Sigmoid colon (tissue), 4 donors: ENCODE data around the gene SMCR8.

Source experiments
- EP300 ChIP-seq, 4 donors: sonication (generic); formaldehyde crosslinking; IDR thresholded peaks; one replicate each; pipeline ENCODE4 v1.6.1; 2017; ENCODE audit warnings: antibody characterized with exemption in 4 of 4
- POLR2AphosphoS5 ChIP-seq, 4 donors: sonication (generic); formaldehyde crosslinking; IDR thresholded peaks; one replicate each; pipeline ENCODE4 v1.6.1; 2017; ENCODE audit warnings: antibody characterized with exemption in 4 of 4
- TF ChIP-seq, protein P1 (sequence below), 4 experiments: fragments of 450-650 bp in 3 of 4; fragments of 200-600 bp in 1 of 4; IDR thresholded peaks; one replicate each; pipeline ENCODE4 v1.5.1; 2016 to 2019; ENCODE audit warnings: antibody characterized with exemption in 4 of 4, mild to moderate bottlenecking in 3 of 4, moderate library complexity in 2 of 4

DNA sequence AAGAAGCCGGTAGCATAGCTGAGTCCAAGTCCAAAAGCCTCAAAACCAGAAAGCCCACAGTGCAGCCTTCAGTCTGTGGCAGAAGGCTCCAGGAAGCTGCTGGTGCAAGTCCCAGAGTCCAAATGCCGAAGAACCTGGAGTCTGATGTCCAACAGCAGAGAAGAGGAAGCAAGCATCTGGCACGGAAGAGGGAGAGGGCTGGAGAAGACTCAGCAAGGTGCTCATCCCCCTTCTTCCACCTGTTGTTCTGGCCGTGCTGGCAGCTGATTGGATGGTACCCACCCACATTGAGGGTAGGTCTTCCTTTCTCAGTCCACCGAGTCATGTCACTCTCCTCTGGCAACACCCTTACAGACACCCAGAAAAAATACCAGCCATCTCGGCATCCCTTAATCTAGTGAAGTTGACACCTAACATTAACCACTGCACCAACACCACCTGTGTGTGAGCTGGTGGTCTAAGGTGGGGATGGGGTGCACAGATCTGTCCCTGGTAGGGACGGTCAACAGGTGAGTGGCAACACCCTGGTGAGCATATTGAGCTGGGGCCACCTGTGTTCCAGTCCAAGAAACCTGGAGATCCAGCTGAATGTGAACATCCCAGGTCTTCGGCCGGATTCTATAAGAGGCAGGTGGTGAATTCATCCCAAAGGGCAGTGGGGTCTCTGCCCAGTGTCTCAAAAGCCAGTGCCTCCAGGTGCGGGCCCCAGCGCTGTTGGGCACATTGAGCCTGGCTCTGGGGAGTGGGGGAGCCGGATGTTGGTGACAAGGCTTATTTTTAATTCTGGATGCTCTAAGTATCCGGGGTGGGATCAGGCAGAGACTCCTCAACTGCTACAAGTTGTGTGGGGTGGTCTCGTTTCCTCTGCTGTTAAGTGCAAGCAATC lies 44.8 kb upstream of the SMCR8 start:
- TF ChIP-seq EP300 (IDR thresholded peaks at IDR 0.05) = no peak
- TF ChIP-seq, protein P1, sequence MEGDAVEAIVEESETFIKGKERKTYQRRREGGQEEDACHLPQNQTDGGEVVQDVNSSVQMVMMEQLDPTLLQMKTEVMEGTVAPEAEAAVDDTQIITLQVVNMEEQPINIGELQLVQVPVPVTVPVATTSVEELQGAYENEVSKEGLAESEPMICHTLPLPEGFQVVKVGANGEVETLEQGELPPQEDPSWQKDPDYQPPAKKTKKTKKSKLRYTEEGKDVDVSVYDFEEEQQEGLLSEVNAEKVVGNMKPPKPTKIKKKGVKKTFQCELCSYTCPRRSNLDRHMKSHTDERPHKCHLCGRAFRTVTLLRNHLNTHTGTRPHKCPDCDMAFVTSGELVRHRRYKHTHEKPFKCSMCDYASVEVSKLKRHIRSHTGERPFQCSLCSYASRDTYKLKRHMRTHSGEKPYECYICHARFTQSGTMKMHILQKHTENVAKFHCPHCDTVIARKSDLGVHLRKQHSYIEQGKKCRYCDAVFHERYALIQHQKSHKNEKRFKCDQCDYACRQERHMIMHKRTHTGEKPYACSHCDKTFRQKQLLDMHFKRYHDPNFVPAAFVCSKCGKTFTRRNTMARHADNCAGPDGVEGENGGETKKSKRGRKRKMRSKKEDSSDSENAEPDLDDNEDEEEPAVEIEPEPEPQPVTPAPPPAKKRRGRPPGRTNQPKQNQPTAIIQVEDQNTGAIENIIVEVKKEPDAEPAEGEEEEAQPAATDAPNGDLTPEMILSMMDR (IDR thresholded peaks at IDR 0.05) = no peak
- TF ChIP-seq POLR2AphosphoS5 (IDR thresholded peaks at IDR 0.05) = no peak
